Liver (tissue), 9 donors: ENCODE measurements around the gene LRRC2. TPM values are rescaled to one million over a fixed set of nuclear protein-coding genes. Genes with fewer than 3 reads are reported as not detected.
A peak's percentile ranks its signal among the peaks of the same experiment; 100 is the strongest.

Experiments
- DNase-seq: peaks from one replicate; pipeline ENCODE4 v3.0.0-alpha.2; 2017; ENCODE audit warnings: low spot score
- H3K27ac ChIP-seq, 2 donors: one replicate each; pipeline ENCODE4 v1.7.0; 2013; ENCODE audit warnings: inconsistent platforms in 2 of 2, low read length in 2 of 2, control low read depth in 1 of 2, low read depth in 1 of 2, mild to moderate bottlenecking in 1 of 2
- H3K27me3 ChIP-seq, 4 donors: one replicate each; pipeline versions ENCODE4 v1.6.1 to v1.7.0; 2013; ENCODE audit warnings: low read length in 3 of 4, inconsistent platforms in 1 of 4, mild to moderate bottlenecking in 1 of 4, moderate library complexity in 1 of 4; ENCODE audit not compliant: control insufficient read depth in 4 of 4, insufficient read depth in 4 of 4
- H3K36me3 ChIP-seq, 4 donors: one replicate each; pipeline versions ENCODE4 v1.6.1 to v1.7.0; 2013; ENCODE audit warnings: low read length in 3 of 4, mild to moderate bottlenecking in 3 of 4, low read depth in 1 of 4, moderate library complexity in 1 of 4; ENCODE audit not compliant: control insufficient read depth in 4 of 4, insufficient read depth in 3 of 4
- H3K4me1 ChIP-seq, 4 donors: one replicate each; pipeline versions ENCODE4 v1.6.1 to v1.7.0; 2013; ENCODE audit warnings: low read length in 3 of 4, mild to moderate bottlenecking in 3 of 4, moderate library complexity in 1 of 4; ENCODE audit not compliant: control insufficient read depth in 4 of 4, insufficient read depth in 4 of 4
- H3K4me3 ChIP-seq, 3 donors: one replicate each; pipeline versions ENCODE4 v1.6.1 to v1.7.0; 2013; ENCODE audit warnings: low read length in 3 of 3, control low read depth in 1 of 3, low read depth in 1 of 3, mild to moderate bottlenecking in 1 of 3
- H3K9ac ChIP-seq, 2 donors: one replicate each; pipeline ENCODE4 v1.7.0; 2013; ENCODE audit warnings: low read length in 2 of 2, mild to moderate bottlenecking in 2 of 2, moderate library complexity in 2 of 2, control low read depth in 1 of 2, low read depth in 1 of 2
- H3K9me3 ChIP-seq, 4 donors: one replicate each; pipeline versions ENCODE4 v1.6.1 to v1.7.0; 2013; ENCODE audit warnings: low read length in 3 of 4; ENCODE audit not compliant: control insufficient read depth in 4 of 4
- ATF3 ChIP-seq: IDR thresholded peaks from 2 replicates; pipeline ENCODE4 v1.6.1; 2016; ENCODE audit warnings: antibody characterized with exemption
- CTCF ChIP-seq: fragments of 150-350 bp; IDR thresholded peaks from 2 replicates; pipeline ENCODE4 v1.5.1; 2017; ENCODE audit warnings: improper control_type of control experiment, low read depth, low read length; ENCODE audit not compliant: missing input control
- EGR1 ChIP-seq, 2 donors: IDR thresholded peaks; 2 replicates each; pipeline ENCODE4 v1.6.1; 2016 to 2018; ENCODE audit warnings: antibody characterized with exemption in 2 of 2, low read depth in 2 of 2
- FOXA2 ChIP-seq: IDR thresholded peaks from 2 replicates; pipeline ENCODE4 v1.6.1; 2016; ENCODE audit warnings: antibody characterized with exemption
- GABPA ChIP-seq, 2 donors: IDR thresholded peaks in 1 of 2; conservative IDR thresholded peaks in 1 of 2; 2 replicates each; pipeline ENCODE4 v1.6.1; 2016; ENCODE audit warnings: antibody characterized with exemption in 2 of 2, mild to moderate bottlenecking in 1 of 2, moderate library complexity in 1 of 2
- HNF4A ChIP-seq, 2 donors: conservative IDR thresholded peaks; 2 replicates each; pipeline ENCODE4 v1.6.1; 2016; ENCODE audit warnings: antibody characterized with exemption in 2 of 2, mild to moderate bottlenecking in 2 of 2
- HNF4G ChIP-seq: IDR thresholded peaks from 2 replicates; pipeline ENCODE4 v1.6.1; 2016; ENCODE audit warnings: antibody characterized with exemption
- JUND ChIP-seq, 2 donors: IDR thresholded peaks; 2 replicates each; pipeline ENCODE4 v1.6.1; 2016; ENCODE audit warnings: antibody characterized with exemption in 2 of 2
- MAX ChIP-seq: IDR thresholded peaks from 2 replicates; pipeline ENCODE4 v1.6.1; 2016; ENCODE audit warnings: antibody characterized with exemption
- NR2F2 ChIP-seq: IDR thresholded peaks from 2 replicates; pipeline ENCODE4 v1.6.1; 2016; ENCODE audit warnings: antibody characterized with exemption
- RAD21 ChIP-seq, 2 donors: IDR thresholded peaks; 2 replicates each; pipeline ENCODE4 v1.6.1; 2016; ENCODE audit warnings: antibody characterized with exemption in 2 of 2, mild to moderate bottlenecking in 2 of 2
- REST ChIP-seq: IDR thresholded peaks from 2 replicates; pipeline ENCODE4 v1.6.1; 2016; ENCODE audit warnings: antibody characterized with exemption, mild to moderate bottlenecking
- RXRA ChIP-seq, 2 donors: IDR thresholded peaks; 2 replicates each; pipeline ENCODE4 v1.6.1; 2017 to 2018; ENCODE audit warnings: antibody characterized with exemption in 2 of 2, mild to moderate bottlenecking in 1 of 2
- SP1 ChIP-seq: IDR thresholded peaks from 2 replicates; pipeline ENCODE4 v1.6.1; 2018; ENCODE audit warnings: antibody characterized with exemption, mild to moderate bottlenecking
- TAF1 ChIP-seq: conservative IDR thresholded peaks from 2 replicates; pipeline ENCODE4 v1.6.1; 2016; ENCODE audit warnings: antibody characterized with exemption, mild to moderate bottlenecking
- YY1 ChIP-seq: IDR thresholded peaks from 2 replicates; pipeline ENCODE4 v1.6.1; 2016; ENCODE audit warnings: antibody characterized with exemption, mild to moderate bottlenecking
- ZBTB33 ChIP-seq: IDR thresholded peaks from 2 replicates; pipeline ENCODE4 v1.6.1; 2016; ENCODE audit warnings: antibody characterized with exemption
- WGBS: extraction: QIAGEN DNeasy Blood & Tissue Kit; methylation state at CpG from one replicate; pipeline ENCODE4 v1.1.7; 2013; 5-methylcytosine and 5-hydroxymethylcytosine counted together
- polyA plus RNA-seq, 2 donors: library from polyadenylated mRNA; stranded (reverse) in 1 of 2; unstranded in 1 of 2; fragments of 200-250 nt in 1 of 2; fragments of >200 nt in 1 of 2; fragmentation: Nextera tagmentation in 1 of 2; extraction: Ambion mirVana in 1 of 2; gene quantifications; one replicate each; pipeline versions ENCODE4 v1.2.1 to v1.2.3, GENCODE V29; 2013 to 2015
- total RNA-seq, 2 donors: library from RNA; depleted of rRNA; stranded (reverse); fragments of >200 nt; gene quantifications; one replicate each; pipeline ENCODE4 v1.2.3, GENCODE V29; 2014
- donor health status: healthy.
- donor health status: healthy.
- donor health status: healthy.
- donor health status: healthy.
- donor health status: healthy.

LRRC2 gene
- total and polyA plus RNA-seq, 4 donors: 0.93 to 7.6 (median 4.2) TPM

GRCh38 chr3:46574881-46575576, 8.9 kb upstream of the LRRC2 start:
- no peaks in the 10 kb centered on the region for H3K36me3 ChIP-seq
- H3K27ac ChIP-seq: peak overlapping the region; percentile 35 to 40
- H3K4me1 ChIP-seq: peaks cover 9 to 28% (median 17%) of the 10 kb centered on the region in 4 donors
- no peaks in the 10 kb centered on the region for H3K9me3 ChIP-seq
- DNase-seq: no peak
- no peak overlapping the region for H3K9ac ChIP-seq
- TF ChIP-seq HNF4G (no peak), SP1 (peak; percentile 74), FOXA2 (no peak), RXRA (IDR thresholded peaks at IDR 0.05) (peak; percentile 68 to 70), EGR1 (IDR thresholded peaks at IDR 0.05; ENCODE audit: low read depth in 2 of 2) (no peak), JUND (IDR thresholded peaks at IDR 0.05) (no peak), ATF3 (no peak), YY1 (peak; percentile 66), NR2F2 (peak; percentile 74), GABPA (IDR thresholded peaks at IDR 0.05 in 1 of 2, conservative IDR thresholded peaks at IDR 0.05 in 1 of 2) (no peak), CTCF (no peak), TAF1 (no peak), ZBTB33 (no peak), HNF4A (conservative IDR thresholded peaks at IDR 0.05) (peak; percentile 17 to 38), RAD21 (IDR thresholded peaks at IDR 0.05) (peak; percentile 38 to 41), MAX (no peak), REST (no peak)
- H3K4me3 ChIP-seq: no peak overlapping the region
- no peaks in the 10 kb centered on the region for H3K27me3 ChIP-seq
- 74% methylated on average over 5 of the region's 5 CpGs for WGBS
